Astrocyte of the hippocampus (primary cell): ENCODE measurements around the gene PRKD3.

Experiments used
- DNase-seq: peaks from one replicate; pipeline ENCODE4 v3.0.0; 2011; ENCODE audit warnings: low read depth, low spot score

PRKD3 gene

GRCh38 chr2:37343537-37344434 lies 19.2 kb upstream of the PRKD3 start:
- peak; percentile 52 for DNase-seq

DNA sequence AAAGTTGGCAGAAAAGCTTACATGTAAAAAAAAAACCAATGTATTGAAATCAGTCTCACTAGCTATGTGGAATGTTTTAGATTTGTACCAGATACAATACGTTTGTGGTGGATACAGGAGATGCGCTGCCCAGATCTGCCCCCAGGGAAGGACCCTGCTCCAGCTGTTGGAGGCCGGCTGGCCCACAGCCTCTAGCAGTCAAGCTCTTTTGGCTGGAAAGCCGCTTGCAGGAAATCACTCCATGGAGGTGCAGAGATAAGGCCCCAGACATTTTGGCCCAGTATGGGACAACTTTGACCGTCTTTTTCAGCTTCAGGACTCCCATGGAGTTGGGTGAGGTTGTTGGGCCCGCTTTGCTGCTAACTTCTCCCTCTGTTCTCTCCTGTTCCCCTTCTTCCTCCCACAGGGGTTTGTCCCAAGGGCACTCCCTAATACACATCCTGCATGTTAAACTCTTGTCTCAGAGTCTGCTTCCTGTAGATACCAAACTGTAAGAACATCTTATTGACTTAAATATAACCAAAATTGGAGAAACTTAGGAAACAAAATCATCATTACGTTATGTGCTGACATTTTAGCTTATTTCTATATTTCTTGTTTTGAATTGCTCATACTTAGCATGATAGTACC lies 18.1 kb upstream of the PRKD3 start:
- DNase-seq, result no peak

GRCh38 chr2:37340637-37341036 lies 16.0 kb upstream of the PRKD3 start:
- DNase-seq, result no peak

GRCh38 chr2:37338933-37339332 lies 14.3 kb upstream of the PRKD3 start:
- no peak for DNase-seq

GRCh38 chr2:37337620-37338280 lies 13.1 kb upstream of the PRKD3 start:
- peak; percentile 67 for DNase-seq

DNA sequence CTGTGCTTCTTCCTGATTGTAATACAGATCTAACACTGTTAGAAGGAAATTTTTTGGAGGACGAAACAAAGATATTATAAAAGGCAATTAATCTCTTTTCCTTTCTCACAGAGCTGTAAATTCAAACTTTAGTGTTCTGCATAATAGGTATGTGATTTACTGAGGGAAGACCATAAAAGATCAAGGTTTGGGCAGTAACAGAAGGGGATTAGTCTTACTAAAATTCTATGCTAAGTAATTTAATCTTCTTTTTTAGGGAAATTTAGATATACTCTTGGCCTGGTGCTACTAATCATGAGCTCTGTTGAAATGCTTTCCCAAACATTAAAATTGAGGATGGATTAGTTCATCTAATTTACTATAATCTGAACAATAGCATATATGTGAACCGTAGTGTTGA lies 11.0 kb upstream of the PRKD3 start:
- DNase-seq, result no peak

DNA sequence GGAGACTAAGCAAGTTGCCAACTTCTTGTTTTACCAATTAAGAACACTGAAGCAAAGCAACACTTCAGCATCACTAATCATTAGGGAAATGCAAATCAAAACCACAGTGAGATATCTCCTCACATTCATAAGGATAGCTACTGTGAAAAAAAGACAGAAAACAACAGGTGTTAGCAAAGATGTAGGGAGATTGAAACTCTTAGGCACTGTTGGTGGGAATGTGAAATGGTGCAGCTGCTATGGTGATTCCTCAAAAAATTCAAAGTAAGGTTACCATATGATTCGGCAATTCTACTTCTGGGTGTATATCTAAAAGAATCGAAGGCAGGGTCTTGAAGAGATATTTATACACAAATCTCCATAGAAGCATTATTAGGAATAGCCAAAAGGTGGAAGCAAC lies 8.6 kb upstream of the PRKD3 start:
- no peak for DNase-seq

- DNase-seq, result no peak
Observed at GRCh38 chr2:37332560-37332959, 7.9 kb upstream of the PRKD3 start.

GRCh38 chr2:37330681-37331080 lies 6.0 kb upstream of the PRKD3 start:
- DNase-seq, result no peak

DNA sequence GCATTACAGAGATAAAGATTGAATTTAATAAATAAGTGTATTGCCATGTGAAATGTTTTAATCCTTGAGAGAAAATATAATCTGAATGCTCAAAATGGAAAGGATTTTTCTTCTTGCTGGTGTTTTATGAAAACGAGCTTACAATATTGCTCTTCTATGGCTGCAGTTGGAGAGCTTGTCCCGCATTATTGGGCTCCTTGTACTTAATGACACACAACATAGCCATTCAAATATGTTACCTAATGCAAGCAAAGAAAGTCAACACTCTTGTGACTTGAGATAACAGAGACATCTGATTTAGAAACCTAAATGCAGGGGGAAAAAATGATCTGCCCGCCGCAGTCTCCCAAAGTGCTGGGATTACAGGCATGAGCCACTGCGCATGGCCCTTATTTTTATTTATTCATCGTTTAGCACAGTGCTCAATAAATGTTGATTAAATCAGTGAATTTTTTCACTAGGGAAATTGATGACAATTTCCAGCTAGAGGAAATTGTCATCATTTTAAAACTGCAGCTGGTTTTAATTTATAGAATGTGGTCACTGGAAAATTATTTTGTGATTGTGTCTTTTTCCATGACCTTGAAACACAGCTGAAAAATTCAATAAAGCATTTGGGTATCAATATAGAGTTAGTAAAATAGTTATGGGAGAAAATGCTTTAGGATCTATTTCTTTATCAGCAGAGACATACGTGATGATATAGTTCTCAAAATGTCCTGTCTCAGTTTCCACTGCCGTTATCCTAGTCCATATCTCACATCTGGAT lies 2.4 kb upstream of the PRKD3 start:
- DNase-seq, result no peak

DNA sequence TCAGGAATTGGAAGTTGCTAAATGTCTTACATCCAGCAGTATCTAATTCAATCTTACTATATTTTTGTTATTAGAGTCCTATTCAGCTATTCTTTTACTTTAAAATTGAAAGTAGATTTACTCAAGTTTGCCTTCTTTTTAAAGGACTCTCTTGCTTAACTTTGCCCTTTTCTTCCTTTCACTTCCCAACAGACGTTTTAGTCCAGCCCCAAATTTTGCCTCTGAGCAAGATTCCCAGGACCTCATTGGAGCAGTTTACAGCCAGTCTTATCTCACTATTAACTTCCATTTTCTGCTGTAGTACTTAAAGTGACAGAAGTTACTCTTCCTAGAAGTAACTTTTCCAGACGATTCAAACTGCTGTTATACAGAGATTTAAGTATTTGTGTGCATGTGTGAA lies 1.7 kb upstream of the PRKD3 start:
- peak; percentile 37 for DNase-seq

DNA sequence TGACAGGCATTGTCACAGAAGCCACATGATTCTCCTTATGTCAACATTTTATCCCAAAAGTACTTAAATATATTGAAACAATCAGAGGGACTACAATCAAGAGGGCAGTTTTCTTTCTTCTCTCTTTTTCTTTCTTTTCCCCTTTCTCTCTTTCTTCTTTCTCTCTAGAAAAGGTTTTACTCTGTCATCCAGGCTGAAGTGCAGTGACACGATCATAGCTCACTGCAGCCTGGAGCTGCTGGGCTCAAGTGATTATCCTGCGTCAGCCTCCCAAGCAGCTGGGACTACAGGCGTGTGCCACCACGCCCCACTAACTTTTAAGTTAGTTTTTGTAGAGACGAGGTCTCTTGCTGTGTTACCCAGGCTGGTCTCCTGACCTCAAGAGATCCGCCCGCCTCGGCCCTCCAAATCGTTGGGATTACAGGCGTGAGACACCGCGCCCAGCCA lies 1.0 kb upstream of the PRKD3 start:
- DNase-seq, result no peak

DNA sequence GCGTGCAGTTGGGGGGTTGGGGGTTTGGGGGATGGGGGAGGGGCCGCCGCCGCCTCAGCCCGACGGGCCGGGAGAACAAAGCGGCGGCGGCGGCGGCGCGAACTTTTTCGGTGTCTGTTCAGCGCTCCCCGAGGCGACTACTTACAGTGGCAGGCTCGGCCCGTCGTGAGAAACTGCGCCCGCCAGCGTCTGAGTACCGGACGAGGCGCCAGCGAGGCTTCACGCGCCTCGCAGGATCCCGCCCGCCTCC lies 172 bp downstream of the PRKD3 start:
- DNase-seq, result no peak

DNA sequence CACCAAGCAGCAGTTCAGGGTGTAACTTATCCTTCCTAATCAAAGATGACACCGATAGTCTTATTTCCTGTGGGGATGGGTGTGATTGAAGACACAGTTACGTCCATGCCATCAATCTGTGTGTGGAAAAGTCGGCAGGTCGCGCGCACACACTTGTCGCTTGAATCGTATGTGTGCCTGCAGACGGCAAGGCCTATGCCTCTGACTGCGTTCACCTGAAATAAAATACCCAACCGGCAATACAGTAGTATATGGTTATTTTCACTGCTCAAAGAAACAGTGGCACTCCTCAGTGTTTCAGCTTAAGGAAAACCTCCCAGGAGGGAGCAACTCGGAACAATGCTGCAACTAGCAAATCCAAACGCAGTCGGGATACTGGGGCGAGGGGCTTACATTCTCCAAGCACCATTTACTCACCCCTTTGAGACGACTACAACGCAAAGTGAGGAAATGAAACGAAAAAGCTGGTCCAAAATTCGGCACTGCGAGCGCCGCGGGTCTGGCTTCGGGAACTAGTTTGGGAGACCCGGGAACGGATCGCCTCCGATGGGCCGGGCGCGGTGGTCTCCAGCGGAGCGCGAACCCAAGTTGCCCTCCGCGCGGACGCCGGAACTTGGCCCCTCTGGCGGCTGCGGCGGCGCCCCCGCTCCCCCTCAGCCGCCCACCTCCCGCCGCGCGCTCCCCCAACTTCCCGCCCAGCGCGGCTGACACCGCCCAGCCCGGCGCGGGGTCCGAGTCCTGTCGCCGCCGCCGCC lies 675 bp downstream of the PRKD3 start:
- DNase-seq, result peak; percentile 55

- DNase-seq, result peak; percentile 20
Observed at GRCh38 chr2:37323176-37323780, 1.4 kb downstream of the PRKD3 start.

DNA sequence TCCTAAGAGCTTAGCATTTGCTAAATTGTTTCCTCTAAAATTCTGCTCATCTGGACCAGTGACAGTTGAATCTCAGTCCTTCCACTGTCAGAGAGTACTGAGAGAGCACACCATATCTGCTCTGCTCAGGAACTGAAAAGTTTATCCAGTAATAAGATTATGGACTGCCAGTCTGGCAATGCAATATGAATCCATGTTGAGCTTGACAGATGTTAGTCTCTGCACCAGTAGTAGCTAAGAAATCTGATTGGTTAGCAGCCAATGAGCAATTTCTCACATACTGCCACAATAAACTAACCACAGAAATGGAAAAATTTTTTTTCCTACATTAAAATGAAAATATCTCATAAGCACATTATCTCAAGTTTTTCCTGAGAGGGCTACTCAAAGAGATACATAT lies 2.3 kb downstream of the PRKD3 start:
- DNase-seq, result peak; percentile 18

DNA sequence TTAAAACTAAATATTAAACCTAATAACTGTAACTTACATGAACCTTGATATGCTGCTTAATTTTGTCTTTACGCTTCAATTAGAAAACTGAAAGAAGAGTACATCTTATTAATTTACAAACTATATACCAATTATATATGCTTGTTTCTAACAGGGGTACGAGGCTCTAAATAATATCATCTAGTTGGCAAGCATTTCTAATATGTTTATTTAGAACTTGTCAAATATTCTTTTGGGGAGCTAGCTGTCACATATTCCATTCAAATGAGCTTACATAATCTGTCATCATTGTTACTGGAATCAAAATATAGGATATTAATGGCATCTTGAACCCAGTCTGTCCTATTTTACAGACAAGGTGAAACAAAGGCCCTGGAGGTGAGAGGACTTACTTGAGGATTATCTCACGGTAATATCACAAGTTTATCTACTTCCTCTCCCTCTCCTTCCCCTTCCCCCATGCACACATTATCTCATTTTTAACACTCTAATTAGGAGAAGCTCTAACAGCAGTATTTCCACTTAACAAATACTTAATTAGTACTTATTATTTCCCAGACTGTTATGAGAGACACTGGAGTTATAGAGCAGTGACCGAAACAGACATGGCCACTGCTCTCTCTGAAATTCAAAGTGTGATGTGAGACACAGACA lies 3.5 kb downstream of the PRKD3 start:
- DNase-seq, result no peak

DNA sequence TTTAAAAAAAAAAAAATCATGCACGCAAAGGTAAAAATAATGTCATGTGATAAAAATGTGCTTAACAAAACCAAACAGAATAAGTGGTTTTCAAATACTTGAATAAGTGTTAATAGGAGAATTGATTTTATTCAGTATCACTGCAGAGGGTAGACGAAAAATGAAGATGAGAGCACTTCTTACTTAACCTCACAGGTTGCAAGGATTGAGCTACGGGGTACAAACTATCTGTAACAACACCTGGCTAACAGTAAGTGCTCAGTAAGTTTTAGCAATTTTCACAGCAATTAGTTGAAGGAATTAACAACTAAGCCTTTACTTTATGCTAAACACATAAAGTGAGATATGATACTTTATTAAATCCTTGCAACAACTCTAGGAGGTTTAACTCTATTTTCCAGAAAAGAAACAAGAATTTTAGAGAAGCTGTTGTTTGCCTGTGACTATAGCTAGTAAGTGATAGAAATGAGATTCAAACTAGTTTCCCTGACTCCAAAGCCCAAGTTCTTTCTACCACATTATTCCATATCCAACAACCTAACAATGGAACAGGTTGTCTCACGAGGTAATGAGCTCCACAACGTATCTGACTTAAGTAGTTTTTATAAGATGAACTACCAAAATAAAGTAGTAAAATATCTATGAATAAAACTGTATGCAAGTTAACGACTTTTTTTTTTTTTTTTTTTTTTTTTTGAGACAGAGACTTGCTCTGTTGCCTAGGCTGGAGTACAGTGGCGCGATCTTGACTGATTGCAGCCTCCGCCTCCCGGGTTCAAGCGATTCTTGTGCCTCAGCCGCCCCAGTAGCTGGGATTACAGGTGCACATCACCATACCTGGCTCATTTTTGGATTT lies 4.7 kb downstream of the PRKD3 start:
- DNase-seq, result no peak

GRCh38 chr2:37318401-37318800 lies 6.2 kb downstream of the PRKD3 start:
- DNase-seq, result peak; percentile 20

DNA sequence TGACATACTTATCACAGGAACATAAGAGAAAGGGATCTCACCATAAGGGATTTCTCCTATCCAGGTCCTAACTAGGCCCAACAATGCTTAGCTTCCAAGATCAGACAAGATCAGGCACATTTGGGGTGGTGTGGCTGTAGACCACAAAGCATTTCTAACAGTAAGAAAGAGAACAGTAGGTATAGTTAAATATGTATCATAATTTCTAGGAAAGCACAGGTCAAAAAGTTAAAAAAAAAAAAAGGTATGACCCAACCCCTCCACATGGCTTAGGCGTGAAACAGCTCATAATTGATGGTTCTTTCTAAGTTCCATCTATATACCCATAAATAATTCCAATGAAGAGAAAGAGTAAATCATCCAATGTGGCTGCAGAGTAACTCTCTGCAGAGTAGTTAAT lies 6.9 kb downstream of the PRKD3 start:
- no peak for DNase-seq
